Measurements from ENCODE around the gene USB1. TPM values are rescaled to one million over a fixed set of nuclear protein-coding genes. Genes with fewer than 3 reads are reported as not detected.

Gene USB1
- total RNA-seq (2014; rRNA removed; shearing (Covaris generic)) (7.6 and 19.7 TPM in 2 replicates), polyA plus RNA-seq (2016; fragmentation: Nextera tagmentation; extraction: Ambion mirVana) (48.4 and 48.6 TPM in 2 replicates)

- peak; percentile 92 for DNase-seq
- Histone ChIP-seq H3K4me1 (ENCODE audit: insufficient read depth) (peaks cover 16% of the 10 kb centered on the region), H2AFZ (peak within 1 kb of the TSS; percentile 97), H3K9me3 (ENCODE audit: low read depth) (no peaks in the 10 kb centered on the region), H3K4me2 (ENCODE audit: unreplicated experiment) (peak within 1 kb of the TSS; percentile 84), H3K79me2 (ENCODE audit: insufficient read depth) (peaks cover 6% of the 10 kb centered on the region; the same call in 1 of the 2 replicates), H3K4me3 (peak within 1 kb of the TSS; percentile 98), H4K20me1 (ENCODE audit: insufficient read depth) (no peaks in the 10 kb centered on the region), H3K9me2 (ENCODE audit: insufficient read depth) (no peaks in the 10 kb centered on the region), H3K27ac (peak within 1 kb of the TSS; percentile 59), H3F3A (ENCODE audit: insufficient read depth) (peaks cover 18% of the 10 kb centered on the region), H3K27me3 (replicated peaks; ENCODE audit: insufficient read depth) (no peaks in the 10 kb centered on the region), H3K9ac (peak within 1 kb of the TSS; percentile 88), H3K36me3 (ENCODE audit: low read depth) (0 out of 2 replicates have a peak, but pooled peaks cover 5% of the 10 kb centered on the region)
- no peak for TF ChIP-seq EZH2 (IDR thresholded peaks at IDR 0.05; ENCODE audit: insufficient read depth, poor library complexity, severe bottlenecking)
- no peak for TF ChIP-seq EZH2phosphoT487 (IDR thresholded peaks at IDR 0.05; ENCODE audit: insufficient read depth, low read depth)
- in situ Hi-C loops (cut with MboI): loop anchor here (25.0 kb wide), 1 partner anchor 486 kb away; no protein-coding TSS in a partner anchor
- 1 to 2% methylated on average over 38 to 70 of the region's 81 CpGs for WGBS, 2 experiments (ENCODE audit: low coverage in 1 of 2, low lambda C conversion rate in 2 of 2, missing lambda C conversion rate in 2 of 2)
Observed at GRCh38 chr16:58000706-58001676, at the start of gene USB1. Gene USB1 (plus strand): TSS chr16:58001407. CDS start chr16:58001484, 77 bp downstream.

DNA sequence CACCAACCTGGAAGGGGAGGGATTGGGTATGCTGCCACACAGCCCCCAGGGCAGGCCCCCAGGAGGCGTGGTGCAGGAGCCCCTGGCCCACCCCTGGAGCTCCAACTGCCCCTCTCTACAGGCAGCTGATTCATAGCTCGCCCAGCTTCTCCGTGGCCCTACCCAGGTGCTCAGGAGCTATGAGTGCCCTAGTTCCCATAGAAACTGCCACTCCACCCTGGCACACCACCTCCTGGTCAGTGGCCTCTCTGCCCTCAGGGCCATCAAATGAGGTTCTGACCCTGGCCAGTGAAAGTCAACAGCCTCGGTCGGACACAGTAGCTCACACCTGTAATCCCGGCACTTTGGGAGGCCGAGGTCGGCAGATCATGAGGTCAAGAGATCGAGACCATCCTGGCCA, 48.3 kb upstream of the USB1 start:
- DNase-seq: no peak
- no peaks in the 10 kb centered on the region for H3F3A ChIP-seq (ENCODE audit: insufficient read depth)
- no peaks in the 10 kb centered on the region for H3K79me2 ChIP-seq (ENCODE audit: insufficient read depth)
- H3K4me2 ChIP-seq (ENCODE audit: unreplicated experiment): no peak overlapping the region
- H3K36me3 ChIP-seq (ENCODE audit: low read depth): no peaks in the 10 kb centered on the region
- H2AFZ ChIP-seq: no peak overlapping the region
- 78 to 83% methylated on average over 9 of the region's 9 CpGs for WGBS, 2 experiments (ENCODE audit: low coverage in 1 of 2, low lambda C conversion rate in 2 of 2, missing lambda C conversion rate in 2 of 2)
- no peaks in the 10 kb centered on the region for H3K4me1 ChIP-seq (ENCODE audit: insufficient read depth)
- TF ChIP-seq EZH2 (IDR thresholded peaks at IDR 0.05; ENCODE audit: insufficient read depth, poor library complexity, severe bottlenecking) (no peak), EZH2phosphoT487 (IDR thresholded peaks at IDR 0.05; ENCODE audit: insufficient read depth, low read depth) (no peak)
- H3K4me3 ChIP-seq: no peak overlapping the region
- no peaks in the 10 kb centered on the region for H4K20me1 ChIP-seq (ENCODE audit: insufficient read depth)
- H3K9me3 ChIP-seq (ENCODE audit: low read depth): no peaks in the 10 kb centered on the region
- no peak overlapping the region for H3K9ac ChIP-seq
- H3K9me2 ChIP-seq (ENCODE audit: insufficient read depth): no peaks in the 10 kb centered on the region
- H3K27me3 ChIP-seq (replicated peaks; ENCODE audit: insufficient read depth): no peaks in the 10 kb centered on the region; the same call in 1 of the 2 replicates
- H3K27ac ChIP-seq: no peak overlapping the region
- in situ Hi-C loops (cut with MboI): no loop called here

DNA sequence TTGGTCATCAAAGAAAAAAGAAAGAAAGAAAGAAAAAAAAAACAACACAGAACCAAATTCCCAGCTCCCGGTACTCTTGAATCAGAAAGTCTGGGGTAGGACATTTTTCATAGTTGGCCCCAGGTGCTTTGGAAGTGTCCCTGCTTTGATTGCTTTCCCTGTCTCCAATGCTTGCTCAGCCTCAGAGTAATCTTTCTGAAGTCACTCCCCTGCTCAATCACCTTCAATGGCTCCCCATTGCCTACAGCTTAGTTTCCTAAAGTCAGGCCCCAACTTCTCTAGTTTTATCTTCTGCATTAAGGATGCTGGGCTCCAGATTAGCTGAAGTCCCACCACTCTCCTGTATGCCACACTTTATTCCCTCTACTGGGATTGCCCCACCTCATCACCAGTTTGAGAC, 47.4 kb upstream of the USB1 start:
- H3K9ac ChIP-seq: no peak overlapping the region
- WGBS, 2 experiments (ENCODE audit: low coverage in 1 of 2, low lambda C conversion rate in 2 of 2, missing lambda C conversion rate in 2 of 2): 98 to 100% methylated on average over 1 of the region's 1 CpG
- no peaks in the 10 kb centered on the region for H3K79me2 ChIP-seq (ENCODE audit: insufficient read depth)
- no peaks in the 10 kb centered on the region for H4K20me1 ChIP-seq (ENCODE audit: insufficient read depth)
- H2AFZ ChIP-seq: no peak overlapping the region
- H3K9me2 ChIP-seq (ENCODE audit: insufficient read depth): no peaks in the 10 kb centered on the region
- H3F3A ChIP-seq (ENCODE audit: insufficient read depth): no peaks in the 10 kb centered on the region
- H3K4me2 ChIP-seq (ENCODE audit: unreplicated experiment): no peak overlapping the region
- H3K9me3 ChIP-seq (ENCODE audit: low read depth): no peaks in the 10 kb centered on the region
- in situ Hi-C loops (cut with MboI): no loop called here
- no peak overlapping the region for H3K27ac ChIP-seq
- no peaks in the 10 kb centered on the region for H3K4me1 ChIP-seq (ENCODE audit: insufficient read depth)
- no peak for DNase-seq
- no peak for TF ChIP-seq EZH2 (IDR thresholded peaks at IDR 0.05; ENCODE audit: insufficient read depth, poor library complexity, severe bottlenecking)
- no peak for TF ChIP-seq EZH2phosphoT487 (IDR thresholded peaks at IDR 0.05; ENCODE audit: insufficient read depth, low read depth)
- no peaks in the 10 kb centered on the region for H3K36me3 ChIP-seq (ENCODE audit: low read depth)
- no peaks in the 10 kb centered on the region; the same call in 1 of the 2 replicates for H3K27me3 ChIP-seq (replicated peaks; ENCODE audit: insufficient read depth)
- no peak overlapping the region for H3K4me3 ChIP-seq

DNA sequence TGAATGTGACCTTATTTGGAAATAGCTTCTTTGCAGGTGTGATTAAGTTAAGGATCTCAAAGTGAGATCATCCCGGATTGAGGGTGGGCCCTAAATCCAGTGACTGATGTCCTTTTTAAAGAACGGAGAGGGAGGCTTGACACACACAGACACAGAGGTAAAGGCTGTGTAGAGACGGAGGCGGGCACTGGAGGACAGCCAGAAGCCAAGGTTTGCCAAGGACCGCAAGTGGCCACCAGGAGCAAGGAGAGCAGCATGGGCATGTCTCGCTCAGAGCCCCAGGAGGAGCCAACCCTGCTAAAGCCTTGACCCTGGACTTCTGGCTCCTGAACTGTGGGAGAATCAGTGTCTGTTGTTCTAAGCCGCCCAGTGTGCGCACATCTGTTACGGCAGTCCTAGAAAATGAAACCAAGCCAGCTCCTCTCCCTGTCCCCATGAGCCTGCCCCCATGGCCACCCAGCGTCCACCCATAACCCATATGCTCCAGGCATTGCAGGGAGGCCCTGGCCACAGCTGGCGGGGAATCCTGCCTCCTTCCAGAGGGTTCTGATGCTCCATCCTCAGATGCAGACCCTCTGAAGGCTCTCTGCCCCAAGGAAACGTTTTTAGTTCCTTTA, 45.5 kb upstream of the USB1 start:
- Histone ChIP-seq H3K4me1 (ENCODE audit: insufficient read depth) (no peaks in the 10 kb centered on the region), H3K79me2 (ENCODE audit: insufficient read depth) (no peaks in the 10 kb centered on the region), H3K36me3 (ENCODE audit: low read depth) (no peaks in the 10 kb centered on the region), H3F3A (ENCODE audit: insufficient read depth) (no peaks in the 10 kb centered on the region), H3K9ac (no peak overlapping the region), H3K27ac (no peak overlapping the region), H4K20me1 (ENCODE audit: insufficient read depth) (no peaks in the 10 kb centered on the region), H3K9me2 (ENCODE audit: insufficient read depth) (no peaks in the 10 kb centered on the region), H3K27me3 (replicated peaks; ENCODE audit: insufficient read depth) (peaks cover 5% of the 10 kb centered on the region; the same call in 1 of the 2 replicates), H3K9me3 (ENCODE audit: low read depth) (no peaks in the 10 kb centered on the region), H2AFZ (no peak overlapping the region), H3K4me2 (ENCODE audit: unreplicated experiment) (no peak overlapping the region), H3K4me3 (no peak overlapping the region)
- DNase-seq: no peak
- in situ Hi-C loops (cut with MboI): no loop called here
- WGBS, 2 experiments (ENCODE audit: low coverage in 1 of 2, low lambda C conversion rate in 2 of 2, missing lambda C conversion rate in 2 of 2): 69 to 77% methylated on average over 12 of the region's 12 CpGs
- TF ChIP-seq EZH2 (IDR thresholded peaks at IDR 0.05; ENCODE audit: insufficient read depth, poor library complexity, severe bottlenecking) (no peak), EZH2phosphoT487 (IDR thresholded peaks at IDR 0.05; ENCODE audit: insufficient read depth, low read depth) (no peak)
